HG02885 (cell line): ENCODE data around the gene TBC1D3L.
"Not testable (repeated sequence)": the region's sequence is repeated elsewhere in the genome, so short reads cannot be mapped to it uniquely, and the experiment has no call there.

Experiments used
- ATAC-seq: cut with Tn5 transposase; IDR thresholded peaks from one replicate; pipeline ENCODE4 v1.9.1; 2021; ENCODE audit warnings: mild to moderate bottlenecking; ENCODE audit not compliant: unreplicated experiment, poor library complexity

The TBC1D3L gene

GRCh38 chr17:37988960-37989359, at the start of gene TBC1D3L:
Gene TBC1D3L (minus strand): TSS chr17:37989060. CDS start chr17:37987520, 1,540 bp downstream.
- ATAC-seq: not testable (repeated sequence)

GRCh38 chr17:38003676-38004075, 14.8 kb upstream of the TBC1D3L start, which contains the start of gene TBC1D3D:
Gene TBC1D3D (plus strand): TSS chr17:38003976. CDS start chr17:38005561, 1,585 bp downstream.
- not testable (repeated sequence) for ATAC-seq
